GM12878 (cell line): ENCODE measurements around the gene ZNF530. TPM values are rescaled to one million over a fixed set of nuclear protein-coding genes. Genes with fewer than 3 reads are reported as not detected.

Experiments
- ATF7 ChIP-seq: fragments of 450-650 bp; IDR thresholded peaks from 2 replicates; pipeline ENCODE4 v1.6.1; 2016; ENCODE audit warnings: low read depth, mild to moderate bottlenecking
- BHLHE40 ChIP-seq, 2 experiments: fragments of 450-650 bp in 1 of 2; IDR thresholded peaks; 2 replicates each; pipeline ENCODE4 v1.6.1; 2011 to 2017; ENCODE audit warnings: low read depth in 2 of 2, borderline replicate concordance in 1 of 2, improper control_type of control experiment in 1 of 2, low read length in 1 of 2, mild to moderate bottlenecking in 1 of 2
- BMI1 ChIP-seq: fragments of 450-650 bp; IDR thresholded peaks from 2 replicates; pipeline ENCODE4 v1.6.1; 2016; ENCODE audit warnings: mild to moderate bottlenecking, moderate library complexity, borderline replicate concordance
- CBX5 ChIP-seq: sonication (generic); IDR thresholded peaks from 2 replicates; pipeline ENCODE4 v1.6.1; 2016; ENCODE audit warnings: low read depth, moderate library complexity, mild to moderate bottlenecking, inconsistent platforms
- CEBPB ChIP-seq, 2 experiments: fragments of 150-350 bp in 1 of 2; IDR thresholded peaks; 2 replicates each; pipeline ENCODE4 v1.6.1; 2012 to 2014; ENCODE audit warnings: low read depth in 2 of 2, low read length in 2 of 2, borderline replicate concordance in 1 of 2, inconsistent platforms in 1 of 2
- HDAC2 ChIP-seq: fragments of 200-600 bp; sonication (generic); IDR thresholded peaks from 2 replicates; pipeline ENCODE4 v1.6.1; 2017
- KLF5 ChIP-seq: fragments of 450-650 bp; IDR thresholded peaks from 2 replicates; pipeline ENCODE4 v1.6.1; 2014; ENCODE audit warnings: mild to moderate bottlenecking; ENCODE audit not compliant: partially characterized antibody
- LARP7 ChIP-seq: fragments of 450-650 bp; IDR thresholded peaks from 2 replicates; pipeline ENCODE4 v1.6.1; 2017; ENCODE audit warnings: mild to moderate bottlenecking
- MXI1 ChIP-seq: fragments of 150-350 bp; IDR thresholded peaks from 2 replicates; pipeline ENCODE4 v1.6.1; 2011; ENCODE audit warnings: low read depth, mild to moderate bottlenecking, inconsistent platforms, low read length, improper control_type of control experiment
- NBN ChIP-seq: fragments of 450-650 bp; IDR thresholded peaks from 2 replicates; pipeline ENCODE4 v1.6.1; 2016
- PAX5 ChIP-seq: IDR thresholded peaks from 2 replicates; pipeline ENCODE4 v1.6.1; 2011; ENCODE audit warnings: low read depth, low read length, borderline replicate concordance
- POLR2AphosphoS2 ChIP-seq: IDR thresholded peaks from 2 replicates; pipeline ENCODE4 v1.6.1; 2011; ENCODE audit warnings: low read depth, mild to moderate bottlenecking, low read length, improper control_type of control experiment, moderate library complexity
- RAD21 ChIP-seq: IDR thresholded peaks from 2 replicates; pipeline ENCODE4 v1.6.1; 2011; ENCODE audit warnings: mild to moderate bottlenecking, low read depth, low read length, moderate library complexity; ENCODE audit not compliant: insufficient read depth
- SP1 ChIP-seq: IDR thresholded peaks from one replicate; pipeline ENCODE4 v1.6.1; 2011; ENCODE audit warnings: low read depth, low read length
- STAT3 ChIP-seq: IDR thresholded peaks from 2 replicates; pipeline ENCODE4 v1.6.1; 2011; ENCODE audit warnings: low read depth, low read length, improper control_type of control experiment
- TARDBP ChIP-seq: IDR thresholded peaks from 2 replicates; pipeline ENCODE4 v1.6.1; 2016; ENCODE audit warnings: borderline replicate concordance
- YBX1 ChIP-seq: fragments of 450-650 bp; IDR thresholded peaks from 2 replicates; pipeline ENCODE4 v1.6.1; 2016; ENCODE audit warnings: antibody characterized with exemption
- ZNF207 ChIP-seq: fragments of 450-650 bp; IDR thresholded peaks from 2 replicates; pipeline ENCODE4 v1.6.1; 2014; ENCODE audit warnings: antibody characterized with exemption, mild to moderate bottlenecking, borderline replicate concordance
- ZZZ3 ChIP-seq: IDR thresholded peaks from 2 replicates; pipeline ENCODE4 v1.6.1; 2011; ENCODE audit warnings: low read depth; ENCODE audit not compliant: control insufficient read depth, insufficient read length
- polyA plus RNA-seq, 11 experiments: library from polyadenylated mRNA; depleted of rRNA in 4 of 11; unstranded in 6 of 11; stranded (reverse) in 5 of 11; fragments of >200 nt; fragmentation: Nextera tagmentation in 4 of 11; fragmentation: Illumina TruSeq in 1 of 11; extraction: Ambion mirVana in 4 of 11; extraction: Trizol in 1 of 11; gene quantifications; 1 replicate in 1 of 11; 2 replicates in 10 of 11; pipeline versions ENCODE4 v1.2.1 to v1.2.3, GENCODE V29; 2011 to 2016; ENCODE audit warnings: inconsistent platforms in 2 of 11, missing spikeins in 2 of 11, low read depth in 1 of 11
- total RNA-seq, 4 experiments: library from RNA; depleted of rRNA in 3 of 4; stranded (reverse); fragments of >200 nt in 3 of 4; fragmentation: Illumina TruSeq in 1 of 4; extraction: Trizol in 1 of 4; gene quantifications; 2 replicates each; pipeline versions ENCODE4 v1.2.1 to v1.2.3, GENCODE V29; 2013 to 2021
- TF ChIP-seq, protein P1 (sequence below): IDR thresholded peaks from 2 replicates; pipeline ENCODE4 v1.6.1; 2012; ENCODE audit warnings: low read depth, low read length, improper control_type of control experiment
- TF ChIP-seq, protein P2 (sequence below): fragments of 450-650 bp; IDR thresholded peaks from 2 replicates; pipeline ENCODE4 v1.6.1; 2016; ENCODE audit warnings: mild to moderate bottlenecking
- TF ChIP-seq, protein P3 (sequence below): fragments of 450-650 bp; IDR thresholded peaks from 2 replicates; pipeline ENCODE4 v1.6.1; 2017; ENCODE audit warnings: mild to moderate bottlenecking, moderate library complexity
- TF ChIP-seq, protein P4 (sequence below): IDR thresholded peaks from 2 replicates; pipeline ENCODE4 v1.6.1; 2012; ENCODE audit warnings: low read depth, low read length, improper control_type of control experiment

The ZNF530 gene
- total and polyA plus RNA-seq, 10 of the 15 experiments (the other 5 are each of a cell fraction or from before 2014, with no cell fraction given), result 1.9 to 9.3 (median 6.6) TPM

DNA sequence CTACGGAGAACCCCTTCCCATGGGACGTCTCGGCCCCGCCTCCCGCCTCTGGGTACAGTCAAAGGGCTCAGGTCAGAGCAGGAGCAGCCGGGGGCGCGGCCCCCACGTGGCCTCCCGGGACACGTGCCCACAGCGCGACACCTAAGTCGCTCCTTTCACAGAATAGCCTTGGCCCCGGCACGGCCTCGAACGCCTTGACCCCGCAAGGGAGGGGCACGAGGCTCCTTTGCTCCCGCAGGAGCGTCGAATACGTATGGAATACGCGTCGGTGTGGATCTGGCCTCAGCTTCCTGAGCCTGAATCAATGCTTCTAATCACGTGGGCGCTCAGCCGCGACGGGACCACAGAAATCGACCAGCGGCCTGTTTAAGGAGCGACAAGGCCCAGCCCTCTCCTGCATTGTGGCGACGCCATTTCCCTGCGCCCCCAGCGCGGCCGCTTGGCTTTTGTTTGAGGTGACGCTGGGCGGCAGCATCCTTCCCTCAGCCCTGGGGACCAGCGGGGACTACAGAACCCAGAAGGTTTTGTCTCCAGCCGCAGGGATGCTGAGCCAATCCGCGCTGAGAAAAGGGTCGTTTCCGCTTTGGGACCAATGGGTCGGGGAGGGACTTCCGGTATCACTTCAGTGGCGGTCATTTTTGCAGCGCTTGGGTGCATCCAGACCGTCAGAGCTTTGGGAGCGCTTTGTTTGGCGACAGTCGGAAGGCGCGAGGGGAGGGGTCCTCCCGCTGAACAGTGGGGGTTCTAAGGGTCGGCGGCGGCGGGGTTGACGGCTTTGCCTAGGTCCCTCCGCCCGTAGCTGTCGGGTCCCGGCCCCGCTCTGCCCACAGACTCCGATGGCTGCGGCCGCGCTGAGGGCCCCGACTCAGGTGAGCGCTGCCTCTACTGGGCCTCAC lies 15.9 kb upstream of the ZNF530 start, which contains the start of gene ZIK1 (continued):
- TF ChIP-seq, protein P1, sequence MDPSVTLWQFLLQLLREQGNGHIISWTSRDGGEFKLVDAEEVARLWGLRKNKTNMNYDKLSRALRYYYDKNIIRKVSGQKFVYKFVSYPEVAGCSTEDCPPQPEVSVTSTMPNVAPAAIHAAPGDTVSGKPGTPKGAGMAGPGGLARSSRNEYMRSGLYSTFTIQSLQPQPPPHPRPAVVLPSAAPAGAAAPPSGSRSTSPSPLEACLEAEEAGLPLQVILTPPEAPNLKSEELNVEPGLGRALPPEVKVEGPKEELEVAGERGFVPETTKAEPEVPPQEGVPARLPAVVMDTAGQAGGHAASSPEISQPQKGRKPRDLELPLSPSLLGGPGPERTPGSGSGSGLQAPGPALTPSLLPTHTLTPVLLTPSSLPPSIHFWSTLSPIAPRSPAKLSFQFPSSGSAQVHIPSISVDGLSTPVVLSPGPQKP, result 0 out of 2 replicates have a peak, but pooled peaks have one; percentile 8
- no peak for TF ChIP-seq ZZZ3
- no peak for TF ChIP-seq HDAC2
- TF ChIP-seq, protein P2, sequence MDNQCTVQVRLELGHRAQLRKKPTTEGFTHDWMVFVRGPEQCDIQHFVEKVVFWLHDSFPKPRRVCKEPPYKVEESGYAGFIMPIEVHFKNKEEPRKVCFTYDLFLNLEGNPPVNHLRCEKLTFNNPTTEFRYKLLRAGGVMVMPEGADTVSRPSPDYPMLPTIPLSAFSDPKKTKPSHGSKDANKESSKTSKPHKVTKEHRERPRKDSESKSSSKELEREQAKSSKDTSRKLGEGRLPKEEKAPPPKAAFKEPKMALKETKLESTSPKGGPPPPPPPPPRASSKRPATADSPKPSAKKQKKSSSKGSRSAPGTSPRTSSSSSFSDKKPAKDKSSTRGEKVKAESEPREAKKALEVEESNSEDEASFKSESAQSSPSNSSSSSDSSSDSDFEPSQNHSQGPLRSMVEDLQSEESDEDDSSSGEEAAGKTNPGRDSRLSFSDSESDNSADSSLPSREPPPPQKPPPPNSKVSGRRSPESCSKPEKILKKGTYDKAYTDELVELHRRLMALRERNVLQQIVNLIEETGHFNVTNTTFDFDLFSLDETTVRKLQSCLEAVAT, result peak; percentile 89
- peak; percentile 59; the same call in 1 of the 2 replicates for TF ChIP-seq LARP7
- peak; percentile 57 for TF ChIP-seq KLF5
- peak; percentile 79; the same call in 1 of the 2 replicates for TF ChIP-seq PAX5
- TF ChIP-seq TARDBP, result 0 out of 2 replicates have a peak, but pooled peaks have one; percentile 45
- no peak for TF ChIP-seq RAD21
- TF ChIP-seq POLR2AphosphoS2, result no peak
- TF ChIP-seq YBX1, result no peak
- TF ChIP-seq, protein P3, sequence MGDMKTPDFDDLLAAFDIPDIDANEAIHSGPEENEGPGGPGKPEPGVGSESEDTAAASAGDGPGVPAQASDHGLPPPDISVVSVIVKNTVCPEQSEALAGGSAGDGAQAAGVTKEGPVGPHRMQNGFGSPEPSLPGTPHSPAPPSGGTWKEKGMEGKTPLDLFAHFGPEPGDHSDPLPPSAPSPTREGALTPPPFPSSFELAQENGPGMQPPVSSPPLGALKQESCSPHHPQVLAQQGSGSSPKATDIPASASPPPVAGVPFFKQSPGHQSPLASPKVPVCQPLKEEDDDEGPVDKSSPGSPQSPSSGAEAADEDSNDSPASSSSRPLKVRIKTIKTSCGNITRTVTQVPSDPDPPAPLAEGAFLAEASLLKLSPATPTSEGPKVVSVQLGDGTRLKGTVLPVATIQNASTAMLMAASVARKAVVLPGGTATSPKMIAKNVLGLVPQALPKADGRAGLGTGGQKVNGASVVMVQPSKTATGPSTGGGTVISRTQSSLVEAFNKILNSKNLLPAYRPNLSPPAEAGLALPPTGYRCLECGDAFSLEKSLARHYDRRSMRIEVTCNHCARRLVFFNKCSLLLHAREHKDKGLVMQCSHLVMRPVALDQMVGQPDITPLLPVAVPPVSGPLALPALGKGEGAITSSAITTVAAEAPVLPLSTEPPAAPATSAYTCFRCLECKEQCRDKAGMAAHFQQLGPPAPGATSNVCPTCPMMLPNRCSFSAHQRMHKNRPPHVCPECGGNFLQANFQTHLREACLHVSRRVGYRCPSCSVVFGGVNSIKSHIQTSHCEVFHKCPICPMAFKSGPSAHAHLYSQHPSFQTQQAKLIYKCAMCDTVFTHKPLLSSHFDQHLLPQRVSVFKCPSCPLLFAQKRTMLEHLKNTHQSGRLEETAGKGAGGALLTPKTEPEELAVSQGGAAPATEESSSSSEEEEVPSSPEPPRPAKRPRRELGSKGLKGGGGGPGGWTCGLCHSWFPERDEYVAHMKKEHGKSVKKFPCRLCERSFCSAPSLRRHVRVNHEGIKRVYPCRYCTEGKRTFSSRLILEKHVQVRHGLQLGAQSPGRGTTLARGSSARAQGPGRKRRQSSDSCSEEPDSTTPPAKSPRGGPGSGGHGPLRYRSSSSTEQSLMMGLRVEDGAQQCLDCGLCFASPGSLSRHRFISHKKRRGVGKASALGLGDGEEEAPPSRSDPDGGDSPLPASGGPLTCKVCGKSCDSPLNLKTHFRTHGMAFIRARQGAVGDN, result peak; percentile 56; the same call in 1 of the 2 replicates
- no peak for TF ChIP-seq ZNF207
- TF ChIP-seq BHLHE40 (IDR thresholded peaks at IDR 0.05; ENCODE audit: borderline replicate concordance in 1 of 2, low read depth in 2 of 2, low read length in 1 of 2), result 0 out of 4 replicates have a peak, but pooled peaks of 1 of the 2 experiments have one; percentile 22
- peak; percentile 67; the same call in 1 of the 2 replicates for TF ChIP-seq CBX5
- TF ChIP-seq, protein P4, sequence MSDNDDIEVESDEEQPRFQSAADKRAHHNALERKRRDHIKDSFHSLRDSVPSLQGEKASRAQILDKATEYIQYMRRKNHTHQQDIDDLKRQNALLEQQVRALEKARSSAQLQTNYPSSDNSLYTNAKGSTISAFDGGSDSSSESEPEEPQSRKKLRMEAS, result peak; percentile 43; the same call in 1 of the 2 replicates
- 0 out of 2 replicates have a peak, but pooled peaks have one; percentile 38 for TF ChIP-seq NBN
- no peak for TF ChIP-seq BMI1
- TF ChIP-seq CEBPB (IDR thresholded peaks at IDR 0.05; ENCODE audit: borderline replicate concordance in 1 of 2, low read depth in 2 of 2, low read length in 2 of 2), result no peak
- peak; percentile 19 for TF ChIP-seq SP1
- no peak for TF ChIP-seq STAT3
- TF ChIP-seq ATF7, result no peak
- no peak for TF ChIP-seq MXI1
